ENCODE results near the gene DMRT3. TPM values are rescaled to one million over a fixed set of nuclear protein-coding genes. Genes with fewer than 3 reads are reported as not detected.

The DMRT3 gene
- total and polyA plus RNA-seq, 8 donors: not detected

DNA sequence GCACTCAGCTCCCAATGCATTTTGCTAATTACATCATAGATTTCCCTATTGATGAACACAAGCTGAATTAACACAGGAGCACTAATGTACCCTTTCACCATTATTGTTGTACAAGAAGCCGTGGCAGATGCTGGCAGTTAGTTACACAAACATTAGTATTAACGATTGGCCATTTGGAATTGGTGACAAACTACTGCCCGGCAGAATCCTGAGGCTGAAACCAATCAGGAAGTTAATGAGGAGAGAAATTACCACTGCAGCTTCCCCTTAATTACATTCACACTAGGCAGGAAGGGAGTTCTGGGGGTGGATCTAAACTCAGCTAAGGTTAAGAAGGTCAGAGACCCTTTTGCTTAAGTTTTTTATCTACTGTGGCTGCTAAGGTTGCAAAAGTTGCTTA is 9.6 kb upstream of the DMRT3 start:
- TF ChIP-seq, protein P1, sequence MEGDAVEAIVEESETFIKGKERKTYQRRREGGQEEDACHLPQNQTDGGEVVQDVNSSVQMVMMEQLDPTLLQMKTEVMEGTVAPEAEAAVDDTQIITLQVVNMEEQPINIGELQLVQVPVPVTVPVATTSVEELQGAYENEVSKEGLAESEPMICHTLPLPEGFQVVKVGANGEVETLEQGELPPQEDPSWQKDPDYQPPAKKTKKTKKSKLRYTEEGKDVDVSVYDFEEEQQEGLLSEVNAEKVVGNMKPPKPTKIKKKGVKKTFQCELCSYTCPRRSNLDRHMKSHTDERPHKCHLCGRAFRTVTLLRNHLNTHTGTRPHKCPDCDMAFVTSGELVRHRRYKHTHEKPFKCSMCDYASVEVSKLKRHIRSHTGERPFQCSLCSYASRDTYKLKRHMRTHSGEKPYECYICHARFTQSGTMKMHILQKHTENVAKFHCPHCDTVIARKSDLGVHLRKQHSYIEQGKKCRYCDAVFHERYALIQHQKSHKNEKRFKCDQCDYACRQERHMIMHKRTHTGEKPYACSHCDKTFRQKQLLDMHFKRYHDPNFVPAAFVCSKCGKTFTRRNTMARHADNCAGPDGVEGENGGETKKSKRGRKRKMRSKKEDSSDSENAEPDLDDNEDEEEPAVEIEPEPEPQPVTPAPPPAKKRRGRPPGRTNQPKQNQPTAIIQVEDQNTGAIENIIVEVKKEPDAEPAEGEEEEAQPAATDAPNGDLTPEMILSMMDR (IDR thresholded peaks at IDR 0.05): no peak
- Histone ChIP-seq H3K4me3 (no peak overlapping the region), H3K4me1 (peaks cover 0 to 6% of the 10 kb centered on the region in 2 donors), H3K9me3 (no peaks in the 10 kb centered on the region), H3K27ac (no peak overlapping the region), H3K36me3 (no peaks in the 10 kb centered on the region), H3K27me3 (peaks cover 91 to 100% of the 10 kb centered on the region in 2 donors)
- DNase-seq: no peak
- no peak for ATAC-seq
- intact Hi-C loops (cut with DNase I): no loop called here

DNA sequence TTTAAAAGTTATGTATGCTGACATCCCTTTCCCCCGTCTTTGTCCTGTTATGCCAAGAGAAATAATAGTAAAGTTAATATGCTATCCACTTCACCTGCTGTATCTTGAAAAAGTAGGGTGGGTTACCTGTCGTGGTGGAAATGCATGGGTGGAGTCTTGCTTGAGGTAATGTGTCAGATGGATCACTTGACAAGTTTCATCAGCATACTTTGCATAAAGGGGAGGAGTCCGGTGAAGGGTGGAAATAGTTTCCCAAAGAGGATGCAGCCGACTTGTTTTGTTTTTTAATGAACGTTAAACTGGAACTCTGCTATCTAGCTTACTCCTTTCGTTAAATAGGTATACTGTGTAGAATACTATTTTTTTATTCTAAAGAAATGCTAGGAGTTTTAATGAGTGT is 9.0 kb upstream of the DMRT3 start:
- H3K9me3 ChIP-seq: no peaks in the 10 kb centered on the region
- no peak overlapping the region for H3K27ac ChIP-seq
- H3K27me3 ChIP-seq: peaks cover 97 to 100% of the 10 kb centered on the region in 2 donors
- no peak overlapping the region for H3K4me3 ChIP-seq
- no peak for DNase-seq
- H3K4me1 ChIP-seq: peaks cover 0 to 11% of the 10 kb centered on the region in 2 donors
- H3K36me3 ChIP-seq: no peaks in the 10 kb centered on the region
- intact Hi-C loops (cut with DNase I): no loop called here
- ATAC-seq: no peak
- TF ChIP-seq, protein P1 (IDR thresholded peaks at IDR 0.05): no peak

DNA sequence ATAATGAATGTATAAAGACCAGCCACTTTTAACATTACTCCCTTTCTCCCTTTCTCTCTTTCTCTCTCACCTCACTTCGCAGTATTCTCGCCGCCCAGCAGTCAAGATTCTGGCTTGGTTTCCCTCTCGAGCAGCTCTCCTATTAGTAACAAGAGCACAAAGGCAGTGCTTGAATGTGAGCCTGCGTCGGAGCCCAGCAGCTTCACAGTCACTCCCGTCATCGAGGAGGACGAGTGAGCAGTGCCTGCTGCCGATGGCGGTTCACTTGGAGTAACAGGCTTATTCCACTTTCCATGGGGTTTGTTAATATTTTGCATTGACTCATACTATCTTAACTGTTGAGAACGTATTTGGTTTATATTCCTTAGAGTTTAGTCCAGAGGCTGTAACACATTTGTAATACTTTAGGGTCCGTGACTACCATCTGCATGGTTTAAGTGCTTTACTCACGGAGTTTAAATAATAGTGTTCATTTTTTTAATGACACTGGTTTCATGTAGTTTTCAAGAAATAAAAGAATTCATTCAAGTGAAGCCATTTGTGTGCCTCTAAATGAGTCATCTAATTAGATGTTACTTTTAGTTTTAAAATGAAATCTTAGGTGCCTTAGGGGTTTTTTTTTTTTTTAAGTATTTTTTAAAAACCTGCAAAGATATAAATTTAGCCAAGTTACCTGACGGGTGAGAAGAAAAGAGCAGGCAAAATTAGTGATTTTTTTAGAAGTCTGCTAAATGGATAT is 8.4 kb upstream of the DMRT3 start:
- Histone ChIP-seq H3K4me3 (no peak overlapping the region), H3K4me1 (peaks cover 0 to 16% of the 10 kb centered on the region in 2 donors), H3K27ac (no peak overlapping the region), H3K27me3 (peaks cover 98 to 100% of the 10 kb centered on the region in 2 donors), H3K9me3 (no peaks in the 10 kb centered on the region), H3K36me3 (no peaks in the 10 kb centered on the region)
- ATAC-seq (no peak), DNase-seq (no peak)
- TF ChIP-seq, protein P1 (IDR thresholded peaks at IDR 0.05): no peak
- intact Hi-C loops (cut with DNase I): no loop called here

DNA sequence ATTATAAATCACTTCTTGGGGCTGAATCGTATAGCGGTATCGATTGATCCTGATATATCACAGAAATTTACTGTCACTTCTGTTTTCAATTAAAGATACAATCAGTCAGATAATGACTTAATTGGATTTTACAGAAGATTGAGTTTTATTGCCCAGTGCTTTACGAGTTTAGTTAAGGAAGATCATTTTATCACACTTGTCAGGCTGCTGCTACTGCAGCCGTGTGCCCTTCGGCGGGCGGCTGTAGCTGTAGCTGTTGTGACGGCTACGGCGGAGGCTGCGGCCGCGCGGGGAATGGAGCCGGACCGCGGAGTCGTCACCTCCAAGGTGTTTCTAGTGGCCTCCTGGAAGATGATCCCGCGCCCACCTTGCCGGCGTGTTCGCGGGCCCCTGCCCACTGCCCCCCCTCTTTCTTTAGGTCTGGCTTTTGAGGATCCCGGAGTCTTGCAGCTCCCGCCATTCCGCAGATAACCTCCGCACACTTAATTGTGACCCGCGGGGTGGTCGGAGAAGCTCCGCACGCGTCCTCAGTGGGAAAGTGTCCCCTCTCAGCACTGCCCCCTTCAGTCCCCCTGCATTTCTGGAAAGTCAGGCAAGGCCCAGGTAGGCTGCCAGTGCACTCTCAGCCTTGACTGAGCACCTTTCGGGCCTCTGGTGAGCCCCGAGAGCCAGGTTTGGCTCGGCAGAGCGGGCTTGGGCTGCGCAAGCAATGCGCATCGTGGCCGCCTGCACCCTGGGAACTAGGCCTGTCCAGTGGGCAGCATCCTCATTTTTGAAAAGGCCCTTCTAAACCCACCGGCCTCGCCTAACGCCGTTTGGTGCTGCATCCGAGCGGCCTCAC is 6.9 kb upstream of the DMRT3 start:
- no peaks in the 10 kb centered on the region for H3K36me3 ChIP-seq
- intact Hi-C loops (cut with DNase I): no loop called here
- no peak overlapping the region for H3K4me3 ChIP-seq
- H3K9me3 ChIP-seq: no peaks in the 10 kb centered on the region
- DNase-seq (no peak), ATAC-seq (no peak)
- TF ChIP-seq, protein P1 (IDR thresholded peaks at IDR 0.05): no peak
- no peak overlapping the region for H3K27ac ChIP-seq
- H3K27me3 ChIP-seq: peaks cover 100% of the 10 kb centered on the region in 2 donors
- H3K4me1 ChIP-seq: peaks cover 0 to 20% of the 10 kb centered on the region in 2 donors
